NCI-H524 (cell line): ENCODE data around the gene GPR42.
"Not testable (repeated sequence)": the region's sequence is repeated elsewhere in the genome, so short reads cannot be mapped to it uniquely, and the experiment has no call there.

ENCODE experiments used
- DNase-seq, 2 experiments: peaks; one replicate each; lab custom pipeline; 2025; lab: John Stamatoyannopoulos, UW

The GPR42 gene

GRCh38 chr19:35363711-35364425, 7.0 kb upstream of the GPR42 start:
- DNase-seq, result no peak

- no peak for DNase-seq
Observed at GRCh38 chr19:35365303-35365702, 5.6 kb upstream of the GPR42 start.

GRCh38 chr19:35368378-35368777, 2.5 kb upstream of the GPR42 start:
- no peak for DNase-seq

- DNase-seq, result no peak
Observed at GRCh38 chr19:35369522-35369921, 1.3 kb upstream of the GPR42 start.

GRCh38 chr19:35373492-35373891, 2.6 kb downstream of the GPR42 start:
- DNase-seq, result no peak

- not testable (repeated sequence) for DNase-seq
Observed at GRCh38 chr19:35374031-35374430, 3.2 kb downstream of the GPR42 start.

- DNase-seq, result peak in 1 of 2 experiments; percentile 17
Observed at GRCh38 chr19:35375505-35376307, 4.8 kb downstream of the GPR42 start.

- DNase-seq, result no peak
Observed at GRCh38 chr19:35377656-35378055, 6.8 kb downstream of the GPR42 start.

- no peak for DNase-seq
Observed at GRCh38 chr19:35378356-35378755, 7.5 kb downstream of the GPR42 start.

GRCh38 chr19:35379545-35379944, 8.7 kb downstream of the GPR42 start:
- not testable (repeated sequence) for DNase-seq

- DNase-seq, result no peak
Observed at GRCh38 chr19:35379992-35380391, 9.1 kb downstream of the GPR42 start.

GRCh38 chr19:35380450-35381124, 9.7 kb downstream of the GPR42 start:
- DNase-seq, result no peak

- DNase-seq, result no peak
Observed at GRCh38 chr19:35381318-35381717, 10.4 kb downstream of the GPR42 start.

- no peak for DNase-seq
Observed at GRCh38 chr19:35381926-35382325, 11.1 kb downstream of the GPR42 start.

GRCh38 chr19:35383536-35383935, 12.7 kb downstream of the GPR42 start:
- no peak for DNase-seq

GRCh38 chr19:35388277-35389054, 17.6 kb downstream of the GPR42 start:
- no peak for DNase-seq

GRCh38 chr19:35389192-35389861, 18.5 kb downstream of the GPR42 start:
- DNase-seq, result no peak

- DNase-seq, result no peak
Observed at GRCh38 chr19:35392742-35393715, 22.2 kb downstream of the GPR42 start.

GRCh38 chr19:35395382-35396199, 24.7 kb downstream of the GPR42 start:
- peak; percentile 24 to 75 for DNase-seq
